ENCODE results near the gene SLC17A7. TPM values are rescaled to one million over a fixed set of nuclear protein-coding genes. Genes with fewer than 3 reads are reported as not detected.
A peak's percentile ranks its signal among the peaks of the same experiment; 100 is the strongest.

SLC17A7 gene
- total and polyA plus RNA-seq, 9 of the 15 experiments (the other 6 are each of a cell fraction or from before 2014, with no cell fraction given): 1.1 to 15.7 (median 2.4) TPM

- TF ChIP-seq ZNF277 (CRISPR knock-in tag; IDR thresholded peaks at IDR 0.05; ENCODE audit: borderline replicate concordance): no peak
- no peak for TF ChIP-seq BCOR (IDR thresholded peaks at IDR 0.05)
- TF ChIP-seq YBX1 (IDR thresholded peaks at IDR 0.05): no peak
- no peak for TF ChIP-seq OTX1 (CRISPR knock-in tag; IDR thresholded peaks at IDR 0.05)
- no peak for TF ChIP-seq SMARCC2 (IDR thresholded peaks at IDR 0.05; ENCODE audit: low read depth)
- TF ChIP-seq ZNF347 (CRISPR knock-in tag; IDR thresholded peaks at IDR 0.05; ENCODE audit: low read depth): no peak
- 0 out of 2 replicates have a peak, but pooled peaks have one; percentile 12 for TF ChIP-seq PHB2 (IDR thresholded peaks at IDR 0.05; ENCODE audit: low read depth)
These were observed 9.1 kb upstream of the SLC17A7 start (continued) for GRCh38 chr19:49450405-49450804.

GRCh38 chr19:49448432-49448786, 7.1 kb upstream of the SLC17A7 start:
- Histone ChIP-seq H3K27ac (ENCODE audit: extremely low read depth, low read depth, low read length) (peak overlapping the region; percentile 9; the same call in 1 of the 3 replicates), H3K79me2 (ENCODE audit: control insufficient read depth, insufficient read depth, low read length) (peaks cover 35% of the 10 kb centered on the region), H3K9me1 (ENCODE audit: control insufficient read depth, insufficient read depth, low read length) (no peaks in the 10 kb centered on the region), H3K27me3 (ENCODE audit: control insufficient read depth in 2 of 2, insufficient read depth in 2 of 2, low read length in 2 of 2) (no peaks in the 10 kb centered on the region), H3K4me3 (no peak overlapping the region), H3K4me1 (replicated peaks in 1 of 2; ENCODE audit: control insufficient read depth in 2 of 2, insufficient read depth in 2 of 2, low read length in 2 of 2) (peaks cover 16 to 52% of the 10 kb centered on the region in 2 experiments; a peak in 4 of 5 replicates), H3K36me3 (ENCODE audit: control insufficient read depth, insufficient read depth, low read length) (peaks cover 41% of the 10 kb centered on the region; the same call in 2 of the 3 replicates), H3K9ac (ENCODE audit: insufficient read depth in 1 of 2, low read depth in 2 of 2, low read length in 2 of 2) (peak overlapping the region in 1 of 2 experiments; percentile 54; a peak in 1 of 4 replicates), H4K20me1 (replicated peaks; ENCODE audit: control insufficient read depth, insufficient read depth, low read length) (no peaks in the 10 kb centered on the region; the same call in 1 of the 2 replicates), H3K9me3 (replicated peaks; ENCODE audit: control insufficient read depth, insufficient read depth, low read depth, low read length) (no peaks in the 10 kb centered on the region), H3K4me2 (ENCODE audit: insufficient read depth, low read length) (peak overlapping the region; percentile 39), H2AFZ (ENCODE audit: low read depth, low read length) (no peak overlapping the region)
- no TSS peak for BruUV-seq (replicated peaks)
- FAIRE-seq: no peak
- no peak for TF ChIP-seq ATF1 (CRISPR knock-in tag; IDR thresholded peaks at IDR 0.05)
- TF ChIP-seq ATF1 (tag; IDR thresholded peaks at IDR 0.05): peak; percentile 15
- TF ChIP-seq FUS (optimal IDR thresholded peaks at IDR 0.05; ENCODE audit: low read depth, low read length): no peak
- TF ChIP-seq ZFP36 (IDR thresholded peaks at IDR 0.05; ENCODE audit: low read depth, low read length, partially characterized antibody): peak; percentile 80
- POLR2A ChIA-PET: interaction anchor here (0.8 to 1.2 kb wide), 4 partner anchors 10 to 170 kb away, joined by 3 to 4 read pairs (median 3); partner anchors contain the start of gene RPS11
- 91% methylated on average over 6 of the region's 6 CpGs for WGBS (ENCODE audit: insufficient coverage, low coverage, missing lambda C conversion rate)
- ATAC-seq: no peak
- in situ Hi-C loops (cut with MboI): no loop called here
- DNase-seq (ENCODE audit: extremely low read depth in 1 of 4, low spot score in 3 of 4): no peak
- intact Hi-C loops (cut with micrococcal nuclease): loop anchor here (10.0 kb wide), 1 partner anchor 184 kb away; no protein-coding TSS in a partner anchor
- CTCF ChIA-PET (ENCODE audit: low intra/inter-chr PET ratio): no interaction called here
